ENCODE data around the gene SNX13.

The SNX13 gene, protein sequence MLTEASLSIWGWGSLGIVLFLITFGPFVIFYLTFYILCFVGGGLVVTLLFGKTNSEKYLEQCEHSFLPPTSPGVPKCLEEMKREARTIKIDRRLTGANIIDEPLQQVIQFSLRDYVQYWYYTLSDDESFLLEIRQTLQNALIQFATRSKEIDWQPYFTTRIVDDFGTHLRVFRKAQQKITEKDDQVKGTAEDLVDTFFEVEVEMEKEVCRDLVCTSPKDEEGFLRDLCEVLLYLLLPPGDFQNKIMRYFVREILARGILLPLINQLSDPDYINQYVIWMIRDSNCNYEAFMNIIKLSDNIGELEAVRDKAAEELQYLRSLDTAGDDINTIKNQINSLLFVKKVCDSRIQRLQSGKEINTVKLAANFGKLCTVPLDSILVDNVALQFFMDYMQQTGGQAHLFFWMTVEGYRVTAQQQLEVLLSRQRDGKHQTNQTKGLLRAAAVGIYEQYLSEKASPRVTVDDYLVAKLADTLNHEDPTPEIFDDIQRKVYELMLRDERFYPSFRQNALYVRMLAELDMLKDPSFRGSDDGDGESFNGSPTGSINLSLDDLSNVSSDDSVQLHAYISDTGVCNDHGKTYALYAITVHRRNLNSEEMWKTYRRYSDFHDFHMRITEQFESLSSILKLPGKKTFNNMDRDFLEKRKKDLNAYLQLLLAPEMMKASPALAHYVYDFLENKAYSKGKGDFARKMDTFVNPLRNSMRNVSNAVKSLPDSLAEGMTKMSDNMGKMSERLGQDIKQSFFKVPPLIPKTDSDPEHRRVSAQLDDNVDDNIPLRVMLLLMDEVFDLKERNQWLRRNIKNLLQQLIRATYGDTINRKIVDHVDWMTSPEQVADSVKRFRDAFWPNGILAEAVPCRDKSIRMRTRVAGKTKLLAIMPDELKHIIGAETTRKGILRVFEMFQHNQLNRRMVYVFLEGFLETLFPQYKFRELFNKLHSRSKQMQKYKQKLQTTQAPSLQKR

GRCh38 chr7:17940302-17940883 is at the start of gene SNX13:
Gene SNX13 (minus strand): TSS chr7:17940494. CDS start chr7:17940295, 199 bp downstream.
- peak; percentile 84 for DNase-seq

DNA sequence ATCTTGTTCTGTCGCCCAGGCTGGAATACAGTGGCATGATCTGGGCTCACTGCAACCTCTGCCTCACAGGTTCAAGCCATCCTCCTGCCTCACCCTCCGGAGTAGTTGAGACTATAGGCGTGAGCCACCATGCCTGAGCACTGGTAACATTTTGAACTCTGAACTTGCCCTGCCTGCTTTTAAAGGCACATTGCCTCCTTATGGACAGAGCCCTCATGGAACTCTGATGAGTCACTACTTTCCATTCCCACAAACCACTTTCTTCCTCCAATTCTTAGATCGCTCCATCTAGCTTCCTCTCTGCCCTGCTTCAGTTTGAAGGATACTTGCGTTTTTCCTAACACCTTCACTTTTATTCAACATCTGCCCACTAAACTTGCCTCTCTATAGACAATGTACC is 49.3 kb upstream of the SNX13 start:
- no peak for DNase-seq

- DNase-seq: no peak
Measured at GRCh38 chr7:17988858-17989257, 48.6 kb upstream of the SNX13 start.

DNA sequence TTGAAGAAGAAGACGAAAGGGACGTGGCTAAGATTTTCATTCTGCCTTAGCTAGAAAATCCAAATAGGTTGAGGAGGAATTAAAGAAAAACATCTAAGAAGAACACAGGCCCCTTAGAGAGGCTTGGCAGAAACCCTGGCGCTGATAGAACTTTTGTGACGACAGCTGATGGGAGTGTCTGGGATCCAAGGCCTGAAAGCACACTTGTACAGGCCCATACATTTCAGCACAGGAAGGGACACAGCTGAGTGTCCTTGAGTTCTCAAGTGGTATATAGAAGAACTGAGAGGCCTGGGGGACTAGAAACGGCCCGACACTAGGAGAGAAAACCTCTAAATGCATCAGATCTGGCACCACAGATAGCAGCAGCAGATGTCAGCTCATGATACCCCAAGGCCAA is 47.8 kb upstream of the SNX13 start:
- DNase-seq: no peak

- DNase-seq: no peak
Measured at GRCh38 chr7:17986851-17987250, 46.6 kb upstream of the SNX13 start.

- no peak for DNase-seq
Measured at GRCh38 chr7:17985473-17986239, 45.4 kb upstream of the SNX13 start.

- no peak for DNase-seq
Measured at GRCh38 chr7:17984288-17984687, 44.0 kb upstream of the SNX13 start.

GRCh38 chr7:17983221-17984062 is 43.1 kb upstream of the SNX13 start:
- DNase-seq: no peak

- DNase-seq: no peak
Measured at GRCh38 chr7:17976952-17977351, 36.7 kb upstream of the SNX13 start.

GRCh38 chr7:17971411-17971810 is 31.1 kb upstream of the SNX13 start:
- no peak for DNase-seq

DNA sequence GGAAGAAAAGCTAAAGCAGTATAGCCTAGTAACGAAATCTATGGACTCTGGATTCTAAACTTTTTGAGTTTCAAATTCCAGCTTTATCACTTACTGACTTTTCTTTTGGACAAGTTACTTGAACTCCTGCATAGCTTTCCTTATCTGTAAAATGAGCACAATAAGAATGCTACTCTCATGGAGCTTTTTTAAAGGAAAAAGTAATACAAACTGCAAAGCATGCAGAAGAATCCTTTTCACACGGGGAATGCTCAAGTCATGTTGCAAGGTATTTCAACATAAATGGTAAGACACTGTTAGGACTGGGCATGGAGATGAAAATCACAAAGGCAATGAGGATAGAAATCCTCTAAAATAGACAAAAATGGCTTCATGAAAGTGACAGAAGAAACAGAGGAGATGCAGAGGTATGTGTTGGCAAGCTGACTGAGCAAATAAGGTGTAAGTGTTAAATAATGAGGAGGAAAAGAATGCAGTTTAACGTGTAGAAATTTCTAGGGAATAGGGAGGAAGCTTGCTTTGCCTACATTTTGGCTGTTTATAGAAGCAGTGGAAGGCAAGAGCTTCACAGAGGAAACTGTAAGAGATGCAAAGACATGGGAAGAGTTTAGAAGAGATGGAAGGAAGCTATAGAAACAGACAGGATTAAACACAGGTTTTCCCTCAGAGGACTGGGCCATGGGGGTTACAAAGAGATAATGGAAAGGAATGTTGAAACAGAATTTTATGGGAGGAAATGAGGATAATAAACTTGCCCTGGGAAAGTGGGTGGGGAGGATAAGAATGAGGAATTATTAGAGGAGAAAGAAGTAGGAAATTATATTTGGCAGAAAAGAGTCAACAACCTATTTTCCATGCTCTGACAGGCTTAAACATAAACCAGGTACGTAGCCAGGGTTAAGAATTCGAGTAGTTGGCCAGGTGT is 28.8 kb upstream of the SNX13 start:
- no peak for DNase-seq

DNA sequence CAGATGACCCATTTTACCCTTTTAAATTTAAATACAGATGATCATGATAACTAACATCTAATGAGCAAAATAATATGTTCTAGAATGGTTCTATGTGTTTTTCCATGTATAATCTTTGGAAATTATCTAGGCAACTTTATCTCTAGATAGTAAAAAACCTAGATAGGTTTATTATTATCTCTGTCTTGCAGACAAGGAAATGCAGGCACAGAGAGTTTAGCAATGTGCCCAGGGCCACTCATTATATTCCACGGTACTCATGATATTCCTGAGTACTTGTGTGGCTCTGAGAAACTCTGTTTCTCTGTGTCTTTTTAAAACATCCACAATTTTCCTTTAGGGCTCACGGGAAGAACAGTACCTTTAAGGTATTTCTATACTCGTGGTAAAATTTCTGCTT is 26.4 kb upstream of the SNX13 start:
- no peak for DNase-seq

DNA sequence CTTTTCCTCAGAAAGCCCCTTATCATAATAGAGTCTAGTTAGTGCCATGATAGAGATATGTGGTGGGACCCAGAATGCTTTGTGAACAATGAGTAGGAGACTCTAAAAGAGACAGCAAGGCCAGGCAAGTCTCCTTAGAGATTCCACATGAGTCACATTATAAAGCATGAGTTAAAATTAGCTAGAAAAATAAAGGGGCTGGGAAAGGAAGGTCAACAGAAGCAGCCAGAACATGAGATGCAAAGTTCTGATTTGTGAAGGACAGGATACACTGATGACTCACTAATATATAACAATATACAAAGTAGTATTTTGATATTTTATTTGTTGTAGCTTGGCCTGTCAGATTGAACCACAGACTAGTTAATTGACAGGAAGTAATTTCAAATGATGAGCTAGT is 25.3 kb upstream of the SNX13 start:
- no peak for DNase-seq

DNA sequence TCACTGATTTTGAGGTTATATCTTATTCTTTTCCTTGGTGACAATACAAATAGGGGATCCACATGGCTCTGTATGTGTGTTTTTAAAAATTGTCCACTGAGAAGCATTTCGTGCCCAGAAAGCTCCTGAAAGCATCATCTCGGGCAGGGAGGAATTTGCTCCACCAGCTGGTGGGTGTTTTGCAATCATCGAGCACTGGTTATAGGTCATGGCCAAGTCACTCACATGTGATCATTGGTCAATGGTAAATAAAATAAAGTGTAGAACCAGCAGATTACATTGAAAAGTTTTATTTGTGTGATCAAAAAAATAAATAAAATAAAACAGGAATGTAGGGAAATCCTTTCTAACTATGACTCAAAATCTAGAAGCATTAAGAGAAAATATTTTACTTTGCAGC is 23.0 kb upstream of the SNX13 start:
- DNase-seq: no peak

DNA sequence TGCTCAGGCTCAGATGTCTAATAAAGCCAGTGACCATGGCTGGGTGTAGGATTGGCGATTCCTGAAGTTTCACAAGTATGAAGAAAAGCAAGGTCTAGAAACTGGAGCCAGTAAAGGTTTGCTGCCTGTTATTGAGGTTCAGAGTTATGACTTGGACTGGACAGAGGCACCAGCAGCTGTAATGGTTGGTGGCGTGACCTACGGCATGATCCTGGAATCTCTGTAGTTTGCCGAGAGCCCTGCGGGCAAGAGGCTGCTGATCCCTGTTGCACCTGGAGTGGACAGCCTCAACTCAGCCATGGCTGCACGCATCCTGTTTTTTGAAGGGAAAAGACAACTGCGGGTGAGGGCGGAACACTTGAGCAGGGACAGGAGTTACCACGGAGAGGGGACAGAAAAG is 22.4 kb upstream of the SNX13 start:
- DNase-seq: no peak

- no peak for DNase-seq
Measured at GRCh38 chr7:17957871-17958270, 17.6 kb upstream of the SNX13 start.

GRCh38 chr7:17952387-17952786 is 12.1 kb upstream of the SNX13 start:
- DNase-seq: no peak

- no peak for DNase-seq
Measured at GRCh38 chr7:17951742-17952254, 11.5 kb upstream of the SNX13 start.

GRCh38 chr7:17948526-17949238 is 8.4 kb upstream of the SNX13 start:
- no peak for DNase-seq

- no peak for DNase-seq
Measured at GRCh38 chr7:17947620-17948019, 7.3 kb upstream of the SNX13 start.

All from stimulated activated naive CD4-positive, alpha-beta T cell treated with Interleukin-2 at 50 U/mL for 16 hours (primary cell).